GM12872 (cell line): Measurements from ENCODE around the gene TMEM178B.

Experiments used
- TF ChIP-seq, protein P1 (sequence below): IDR thresholded peaks from 3 replicates; pipeline ENCODE4 v1.5.1; 2011; ENCODE audit warnings: low read depth, mild to moderate bottlenecking, low read length, moderate library complexity; ENCODE audit not compliant: insufficient read depth

The TMEM178B gene

GRCh38 chr7:141522657-141523342, 448.9 kb downstream of the TMEM178B start:
- TF ChIP-seq, protein P1, sequence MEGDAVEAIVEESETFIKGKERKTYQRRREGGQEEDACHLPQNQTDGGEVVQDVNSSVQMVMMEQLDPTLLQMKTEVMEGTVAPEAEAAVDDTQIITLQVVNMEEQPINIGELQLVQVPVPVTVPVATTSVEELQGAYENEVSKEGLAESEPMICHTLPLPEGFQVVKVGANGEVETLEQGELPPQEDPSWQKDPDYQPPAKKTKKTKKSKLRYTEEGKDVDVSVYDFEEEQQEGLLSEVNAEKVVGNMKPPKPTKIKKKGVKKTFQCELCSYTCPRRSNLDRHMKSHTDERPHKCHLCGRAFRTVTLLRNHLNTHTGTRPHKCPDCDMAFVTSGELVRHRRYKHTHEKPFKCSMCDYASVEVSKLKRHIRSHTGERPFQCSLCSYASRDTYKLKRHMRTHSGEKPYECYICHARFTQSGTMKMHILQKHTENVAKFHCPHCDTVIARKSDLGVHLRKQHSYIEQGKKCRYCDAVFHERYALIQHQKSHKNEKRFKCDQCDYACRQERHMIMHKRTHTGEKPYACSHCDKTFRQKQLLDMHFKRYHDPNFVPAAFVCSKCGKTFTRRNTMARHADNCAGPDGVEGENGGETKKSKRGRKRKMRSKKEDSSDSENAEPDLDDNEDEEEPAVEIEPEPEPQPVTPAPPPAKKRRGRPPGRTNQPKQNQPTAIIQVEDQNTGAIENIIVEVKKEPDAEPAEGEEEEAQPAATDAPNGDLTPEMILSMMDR = no peak

GRCh38 chr7:141525973-141526514, 452.2 kb downstream of the TMEM178B start:
- TF ChIP-seq, protein P1 = no peak

DNA sequence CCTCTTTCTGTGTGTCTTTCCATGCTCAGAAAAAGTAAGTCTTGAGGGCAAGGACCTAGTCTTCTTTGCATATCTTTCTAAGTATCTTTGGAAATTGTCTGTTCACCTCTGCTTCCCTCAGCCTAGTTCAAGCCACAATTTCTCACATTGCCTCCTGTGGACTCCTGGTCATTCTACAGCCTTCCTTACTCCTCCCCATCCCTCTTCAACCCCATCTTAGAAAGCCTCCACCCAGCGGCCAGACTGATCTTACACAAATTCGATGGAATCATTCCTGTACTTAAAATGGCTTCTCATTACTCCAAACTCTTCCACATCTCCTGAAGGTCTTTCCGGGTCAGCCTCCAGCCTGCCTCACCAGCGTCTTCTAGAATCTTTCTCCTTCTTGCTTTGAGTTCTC, 453.2 kb downstream of the TMEM178B start:
- TF ChIP-seq, protein P1 = no peak

DNA sequence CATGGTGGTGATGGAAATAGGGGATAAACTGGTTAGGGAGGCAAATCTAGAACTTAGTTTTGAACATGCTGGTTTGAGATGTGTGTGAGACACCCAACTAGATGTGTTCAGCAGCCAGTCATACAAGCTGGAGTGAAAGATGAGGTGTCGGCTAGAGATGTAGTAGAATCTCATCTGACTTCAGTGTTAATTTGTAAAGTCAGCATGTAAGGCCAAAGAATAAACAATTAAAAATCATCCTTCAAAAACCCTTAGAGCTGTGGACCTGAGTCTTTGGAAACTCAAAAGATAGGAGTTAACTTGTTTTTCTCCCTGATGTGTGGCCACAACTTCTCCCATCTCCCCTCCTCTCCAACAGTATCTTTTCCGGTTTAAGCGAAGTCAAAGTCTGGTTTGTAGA, 454.5 kb downstream of the TMEM178B start:
- TF ChIP-seq, protein P1 = no peak
